GM12874 (cell line): ENCODE measurements around the gene APBB2.

ENCODE experiments used
- TF ChIP-seq, protein P1 (sequence below): IDR thresholded peaks from 2 replicates; pipeline ENCODE4 v1.5.1; 2011; ENCODE audit warnings: low read depth, mild to moderate bottlenecking, control low read depth, low read length, moderate library complexity; ENCODE audit not compliant: insufficient read depth

APBB2 gene

DNA sequence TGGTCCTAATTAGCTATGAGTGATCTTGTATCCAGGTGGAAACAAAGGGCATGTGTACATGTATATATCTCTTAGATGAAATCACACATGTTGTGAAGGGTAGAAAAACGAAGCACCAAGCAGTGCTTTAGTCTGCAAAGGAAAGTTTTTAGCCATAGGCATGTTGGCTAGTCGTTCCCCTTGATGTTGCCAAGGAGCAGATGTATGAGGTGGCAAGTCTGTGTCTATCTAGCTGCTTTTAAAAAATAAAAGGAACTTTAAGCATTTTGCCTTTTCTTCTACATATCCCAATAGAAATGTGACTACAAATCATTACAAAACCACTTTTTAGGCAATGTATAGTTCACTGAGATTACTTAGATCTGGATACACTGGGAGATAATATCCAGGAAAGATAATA, 401.5 kb downstream of the APBB2 start:
- TF ChIP-seq, protein P1, sequence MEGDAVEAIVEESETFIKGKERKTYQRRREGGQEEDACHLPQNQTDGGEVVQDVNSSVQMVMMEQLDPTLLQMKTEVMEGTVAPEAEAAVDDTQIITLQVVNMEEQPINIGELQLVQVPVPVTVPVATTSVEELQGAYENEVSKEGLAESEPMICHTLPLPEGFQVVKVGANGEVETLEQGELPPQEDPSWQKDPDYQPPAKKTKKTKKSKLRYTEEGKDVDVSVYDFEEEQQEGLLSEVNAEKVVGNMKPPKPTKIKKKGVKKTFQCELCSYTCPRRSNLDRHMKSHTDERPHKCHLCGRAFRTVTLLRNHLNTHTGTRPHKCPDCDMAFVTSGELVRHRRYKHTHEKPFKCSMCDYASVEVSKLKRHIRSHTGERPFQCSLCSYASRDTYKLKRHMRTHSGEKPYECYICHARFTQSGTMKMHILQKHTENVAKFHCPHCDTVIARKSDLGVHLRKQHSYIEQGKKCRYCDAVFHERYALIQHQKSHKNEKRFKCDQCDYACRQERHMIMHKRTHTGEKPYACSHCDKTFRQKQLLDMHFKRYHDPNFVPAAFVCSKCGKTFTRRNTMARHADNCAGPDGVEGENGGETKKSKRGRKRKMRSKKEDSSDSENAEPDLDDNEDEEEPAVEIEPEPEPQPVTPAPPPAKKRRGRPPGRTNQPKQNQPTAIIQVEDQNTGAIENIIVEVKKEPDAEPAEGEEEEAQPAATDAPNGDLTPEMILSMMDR: no peak

DNA sequence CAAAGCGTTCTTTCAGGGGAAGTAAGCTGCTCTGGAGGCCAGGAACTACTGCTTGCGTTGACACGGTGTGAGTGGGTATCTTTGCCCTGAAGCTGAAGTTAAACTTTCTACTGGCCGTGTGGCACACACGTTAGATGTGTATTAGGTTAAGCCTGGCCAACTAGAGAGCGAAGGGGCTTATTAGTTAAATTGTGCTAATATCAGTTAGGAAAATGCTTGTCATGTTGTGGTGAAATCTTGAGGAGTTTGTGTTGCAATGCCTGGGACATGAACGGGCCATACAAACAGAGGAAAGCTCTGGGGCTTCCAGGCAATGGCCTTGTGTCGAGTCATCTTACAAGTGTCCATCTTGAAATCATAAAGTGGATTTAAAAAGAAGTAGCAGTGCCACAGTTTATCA, 402.0 kb downstream of the APBB2 start:
- TF ChIP-seq, protein P1: no peak

GRCh38 chr4:40811956-40812355, 402.4 kb downstream of the APBB2 start:
- TF ChIP-seq, protein P1: no peak

- TF ChIP-seq, protein P1: no peak
Observed at GRCh38 chr4:40808926-40809457, 405.4 kb downstream of the APBB2 start.

DNA sequence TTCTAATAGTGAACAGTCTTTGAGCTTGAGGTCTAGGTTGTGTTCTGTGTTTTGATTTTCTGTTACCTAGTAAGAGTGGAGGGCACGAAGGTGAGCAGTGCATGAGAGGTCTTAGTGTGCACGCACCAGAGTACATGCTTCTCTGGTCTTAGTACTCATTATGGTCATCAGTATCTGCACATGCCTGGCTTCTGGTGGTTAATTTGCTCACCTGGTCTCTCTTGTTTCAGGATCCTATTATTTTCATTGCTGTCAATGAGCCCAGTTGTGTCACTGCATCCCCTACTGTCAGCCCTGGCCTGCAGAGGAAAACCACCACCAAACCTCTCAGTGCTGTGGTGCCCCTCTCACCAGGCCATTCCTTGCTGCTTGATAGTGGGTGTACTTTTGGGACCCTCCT, 409.7 kb downstream of the APBB2 start:
- TF ChIP-seq, protein P1: no peak

DNA sequence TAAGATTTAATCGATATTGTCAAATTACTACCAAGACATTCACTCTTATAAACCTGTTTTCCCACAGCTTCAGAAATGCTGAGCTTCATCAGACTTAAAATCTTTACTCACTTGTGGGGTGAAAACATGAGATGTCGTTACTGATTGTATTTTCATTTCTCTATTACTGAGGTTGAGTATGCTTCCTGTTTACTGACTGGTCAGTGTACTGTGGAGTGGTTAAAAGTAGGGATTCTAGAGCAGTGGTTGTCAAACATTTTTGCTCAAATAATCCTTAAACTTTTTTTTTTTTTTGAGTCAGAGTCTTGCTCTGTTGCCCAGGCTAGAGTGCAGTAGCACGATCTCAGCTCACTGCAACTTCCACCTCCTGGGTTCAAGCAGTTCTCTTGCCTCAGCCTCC, 414.3 kb downstream of the APBB2 start:
- TF ChIP-seq, protein P1: no peak

- TF ChIP-seq, protein P1: no peak
Observed at GRCh38 chr4:40789771-40790170, 424.6 kb downstream of the APBB2 start.
